Stimulated activated CD8-positive, alpha-beta memory T cell treated with anti-CD3 and anti-CD28 coated beads, Interleukin-12 subunit alpha, Interleukin-12 subunit beta, amount 100 ng/mL, for 4 hours (primary cell): Measurements from ENCODE around the gene OXT.
"Not testable (repeated sequence)": the region's sequence is repeated elsewhere in the genome, so short reads cannot be mapped to it uniquely, and the experiment has no call there.

Experiments used
- DNase-seq: peaks from one replicate; pipeline ENCODE4 v3.0.0-alpha.2; 2020; ENCODE audit warnings: low read depth

The OXT gene

GRCh38 chr20:3047486-3048419, 23.7 kb upstream of the OXT start:
- no peak for DNase-seq

- DNase-seq, result no peak
Observed at GRCh38 chr20:3051385-3052019, 19.9 kb upstream of the OXT start.

GRCh38 chr20:3059489-3059888, 11.9 kb upstream of the OXT start:
- no peak for DNase-seq

GRCh38 chr20:3064119-3064518, 7.3 kb upstream of the OXT start:
- not testable (repeated sequence) for DNase-seq

GRCh38 chr20:3067139-3068014, 4.0 kb upstream of the OXT start:
- no peak for DNase-seq

- DNase-seq, result no peak
Observed at GRCh38 chr20:3068075-3068474, 3.3 kb upstream of the OXT start.

GRCh38 chr20:3068986-3069900, 2.2 kb upstream of the OXT start:
- no peak for DNase-seq

GRCh38 chr20:3070725-3071124, 695 bp upstream of the OXT start:
- DNase-seq, result no peak

GRCh38 chr20:3071266-3071609, 182 bp upstream of the OXT start:
- no peak for DNase-seq

GRCh38 chr20:3072530-3073250, 1.3 kb downstream of the OXT start:
- DNase-seq, result no peak

GRCh38 chr20:3073251-3073643, 1.8 kb downstream of the OXT start:
- not testable (repeated sequence) for DNase-seq

- DNase-seq, result no peak
Observed at GRCh38 chr20:3074812-3075211, 3.4 kb downstream of the OXT start.

- DNase-seq, result not testable (repeated sequence)
Observed at GRCh38 chr20:3075315-3075714, 3.9 kb downstream of the OXT start.

GRCh38 chr20:3077618-3078134, 6.3 kb downstream of the OXT start:
- no peak for DNase-seq

- no peak for DNase-seq
Observed at GRCh38 chr20:3080939-3081388, 9.5 kb downstream of the OXT start.

- DNase-seq, result no peak
Observed at GRCh38 chr20:3081641-3082040, 10.2 kb downstream of the OXT start.

GRCh38 chr20:3082306-3082951, 11.0 kb downstream of the OXT start:
- DNase-seq, result no peak

- no peak for DNase-seq
Observed at GRCh38 chr20:3082955-3083952, 11.8 kb downstream of the OXT start.
